Subcutaneous adipose tissue (tissue), 4 donors: ENCODE measurements around the gene VEPH1. TPM values are rescaled to one million over a fixed set of nuclear protein-coding genes. Genes with fewer than 3 reads are reported as not detected.

Experiments
- CTCF ChIP-seq: fragments of 450-650 bp; IDR thresholded peaks from one replicate; pipeline ENCODE4 v1.5.1; 2016; ENCODE audit warnings: low read depth, mild to moderate bottlenecking, control low read depth, antibody characterized with exemption, moderate library complexity
- total RNA-seq, 4 donors: library from RNA; depleted of rRNA; stranded (reverse); fragments of >200 nt; gene quantifications; one replicate each; pipeline ENCODE4 v1.1.0, GENCODE V29; 2016

VEPH1 gene
- total RNA-seq, 4 donors from 2014 or later = 0.44 to 11.9 (median 3.1) TPM

GRCh38 chr3:157362348-157362747, 140.9 kb downstream of the VEPH1 start:
- TF ChIP-seq CTCF = no peak

GRCh38 chr3:157360044-157360443, 143.2 kb downstream of the VEPH1 start:
- no peak for TF ChIP-seq CTCF

- no peak for TF ChIP-seq CTCF
Measured at GRCh38 chr3:157356541-157356940, 146.7 kb downstream of the VEPH1 start.

GRCh38 chr3:157355276-157355675, 147.9 kb downstream of the VEPH1 start:
- no peak for TF ChIP-seq CTCF

- TF ChIP-seq CTCF = no peak
Measured at GRCh38 chr3:157354722-157355121, 148.5 kb downstream of the VEPH1 start.

- TF ChIP-seq CTCF = no peak
Measured at GRCh38 chr3:157354254-157354653, 149.0 kb downstream of the VEPH1 start.

- no peak for TF ChIP-seq CTCF
Measured at GRCh38 chr3:157353652-157354051, 149.6 kb downstream of the VEPH1 start.
